GM18526 (cell line): ENCODE measurements around the gene SEMA6A.

Experiments used
- POLR2A ChIP-seq: IDR thresholded peaks from 3 replicates; pipeline ENCODE4 v1.6.1; 2011; ENCODE audit not compliant: insufficient read length; ENCODE audit errors: extremely low read depth

SEMA6A gene

GRCh38 chr5:116440457-116441001 lies 134.1 kb downstream of the SEMA6A start:
- no peak for TF ChIP-seq POLR2A

GRCh38 chr5:116439905-116440304 lies 134.7 kb downstream of the SEMA6A start:
- TF ChIP-seq POLR2A, result no peak

GRCh38 chr5:116438979-116439554 lies 135.6 kb downstream of the SEMA6A start:
- TF ChIP-seq POLR2A, result no peak

- TF ChIP-seq POLR2A, result no peak
Measured at GRCh38 chr5:116437922-116438578, 136.6 kb downstream of the SEMA6A start.

- no peak for TF ChIP-seq POLR2A
Measured at GRCh38 chr5:116437351-116437705, 137.3 kb downstream of the SEMA6A start.

GRCh38 chr5:116436674-116437350 lies 137.8 kb downstream of the SEMA6A start:
- TF ChIP-seq POLR2A, result no peak

- no peak for TF ChIP-seq POLR2A
Measured at GRCh38 chr5:116428966-116429365, 145.7 kb downstream of the SEMA6A start.

- no peak for TF ChIP-seq POLR2A
Measured at GRCh38 chr5:116428413-116428812, 146.2 kb downstream of the SEMA6A start.

- no peak for TF ChIP-seq POLR2A
Measured at GRCh38 chr5:116424951-116425350, 149.7 kb downstream of the SEMA6A start.

GRCh38 chr5:116424258-116424615 lies 150.4 kb downstream of the SEMA6A start:
- TF ChIP-seq POLR2A, result no peak

- TF ChIP-seq POLR2A, result no peak
Measured at GRCh38 chr5:116423587-116424257, 150.9 kb downstream of the SEMA6A start.

GRCh38 chr5:116423141-116423540 lies 151.5 kb downstream of the SEMA6A start:
- TF ChIP-seq POLR2A, result no peak

- no peak for TF ChIP-seq POLR2A
Measured at GRCh38 chr5:116421080-116421629, 153.5 kb downstream of the SEMA6A start.

- TF ChIP-seq POLR2A, result no peak
Measured at GRCh38 chr5:116420540-116420939, 154.1 kb downstream of the SEMA6A start.

GRCh38 chr5:116419258-116419657 lies 155.4 kb downstream of the SEMA6A start:
- TF ChIP-seq POLR2A, result no peak
